ENCODE measurements around the gene TIPIN. TPM values are rescaled to one million over a fixed set of nuclear protein-coding genes. Genes with fewer than 3 reads are reported as not detected.

Gene TIPIN
- total RNA-seq, 1 experiment from 2014 or later, result 14.2 TPM

DNA sequence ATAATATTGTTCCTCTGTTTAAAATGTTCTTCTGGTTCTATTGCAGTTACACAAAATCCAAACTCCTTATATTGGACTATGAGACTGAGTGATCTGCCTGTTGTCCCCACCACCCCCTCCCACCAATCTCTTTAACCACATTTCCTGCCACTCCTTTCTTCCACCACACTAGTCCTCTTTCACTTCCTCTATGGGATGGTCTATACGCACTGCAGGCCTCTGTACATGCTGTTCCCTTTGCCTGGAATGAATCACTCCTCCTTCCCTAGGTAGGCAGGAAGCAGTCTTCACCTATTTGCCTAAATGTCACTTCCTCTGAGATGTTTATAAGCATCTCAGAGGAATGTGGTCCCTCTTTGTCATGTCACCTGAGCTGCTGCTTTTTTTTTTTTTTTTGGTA is 34.2 kb upstream of the TIPIN start:
- Histone ChIP-seq H3K9me3 (ENCODE audit: low read length) (no peaks in the 10 kb centered on the region), H3K27ac (ENCODE audit: low read length) (peak overlapping the region; percentile 74), H3K4me3 (ENCODE audit: low read length) (peak overlapping the region; percentile 35), H2AFZ (ENCODE audit: low read length) (no peak overlapping the region), H3K4me1 (ENCODE audit: insufficient read depth, low read length) (peaks cover 32% of the 10 kb centered on the region), H3K79me2 (ENCODE audit: low read length) (peaks cover 91% of the 10 kb centered on the region), H3K4me2 (ENCODE audit: low read length) (peak overlapping the region; percentile 92), H3K9ac (ENCODE audit: low read length) (0 out of 2 replicates have a peak overlapping the region, but pooled peaks have one; percentile 15), H3K9me2 (replicated peaks; ENCODE audit: low read length) (no peaks in the 10 kb centered on the region), H3K36me3 (ENCODE audit: low read depth, low read length) (0 out of 2 replicates have a peak, but pooled peaks cover 3% of the 10 kb centered on the region), H3K27me3 (ENCODE audit: low read length) (no peaks in the 10 kb centered on the region), H3F3A (ENCODE audit: low read length, unreplicated experiment) (peaks cover 3% of the 10 kb centered on the region), H4K20me1 (ENCODE audit: low read length) (peaks cover 51% of the 10 kb centered on the region)
- intact Hi-C loops (cut with micrococcal nuclease), result no loop called here
- no TSS peak for BruUV-seq (replicated peaks)
- DNase-seq (peak; percentile 60), ATAC-seq (peak; percentile 39)
- ChIA-PET POLR2A (ENCODE audit: unreplicated experiment) (no interaction called here), CTCF (interaction anchor here (0.6 kb wide), 1 partner anchor 21 kb away, joined by 7 read pairs; no protein-coding TSS in a partner anchor)
- TF ChIP-seq EZH2phosphoT487 (IDR thresholded peaks at IDR 0.05; ENCODE audit: borderline replicate concordance, low read length), result no peak
- TF ChIP-seq CTCF (conservative IDR thresholded peaks at IDR 0.05; ENCODE audit: low read depth, low read length), result no peak
- no peak for TF ChIP-seq EZH2 (IDR thresholded peaks at IDR 0.05; ENCODE audit: low read length, unreplicated experiment)

DNA sequence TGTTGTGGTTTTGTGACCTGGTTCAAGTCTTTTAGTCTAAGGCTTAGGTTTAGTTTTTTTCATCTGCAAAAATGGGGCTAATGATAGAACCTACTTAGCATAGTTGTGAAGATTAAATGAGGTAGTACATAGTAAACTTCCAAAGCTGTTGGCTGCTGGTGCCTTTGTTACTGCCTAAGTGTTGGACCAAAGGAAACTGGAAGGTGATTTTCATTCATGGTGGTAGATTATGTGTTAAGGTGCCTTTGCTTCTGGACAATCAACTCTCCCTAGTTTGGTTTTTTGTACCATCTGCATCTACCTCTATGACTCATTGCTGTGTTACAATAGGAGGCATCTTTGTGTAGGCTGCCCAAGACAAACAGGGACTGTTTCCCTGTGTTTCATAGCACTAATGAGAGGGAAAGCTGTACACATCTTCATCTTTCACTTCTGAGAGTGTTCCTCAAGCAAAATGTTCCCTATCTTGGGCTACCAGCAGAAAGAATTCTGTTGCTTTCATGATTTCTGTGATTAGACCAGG is 33.4 kb upstream of the TIPIN start:
- peaks cover 84% of the 10 kb centered on the region for H3K79me2 ChIP-seq (ENCODE audit: low read length)
- 0 out of 2 replicates have a peak, but pooled peaks cover 3% of the 10 kb centered on the region for H3K36me3 ChIP-seq (ENCODE audit: low read depth, low read length)
- H4K20me1 ChIP-seq (ENCODE audit: low read length), result peaks cover 50% of the 10 kb centered on the region
- H3K27me3 ChIP-seq (ENCODE audit: low read length), result no peaks in the 10 kb centered on the region
- no peaks in the 10 kb centered on the region for H3K9me3 ChIP-seq (ENCODE audit: low read length)
- ChIA-PET POLR2A (ENCODE audit: unreplicated experiment) (no interaction called here), CTCF (no interaction called here)
- peak overlapping the region; percentile 5; the same call in 1 of the 2 replicates for H3K9ac ChIP-seq (ENCODE audit: low read length)
- BruUV-seq (replicated peaks), result no TSS peak
- H2AFZ ChIP-seq (ENCODE audit: low read length), result no peak overlapping the region
- intact Hi-C loops (cut with micrococcal nuclease), result no loop called here
- peak overlapping the region; percentile 92 for H3K4me2 ChIP-seq (ENCODE audit: low read length)
- H3K4me3 ChIP-seq (ENCODE audit: low read length), result peak overlapping the region; percentile 41
- no peaks in the 10 kb centered on the region for H3K9me2 ChIP-seq (replicated peaks; ENCODE audit: low read length)
- peak overlapping the region; percentile 74 for H3K27ac ChIP-seq (ENCODE audit: low read length)
- ATAC-seq, result 0 out of 2 replicates have a peak, but pooled peaks have one; percentile 6
- TF ChIP-seq EZH2 (IDR thresholded peaks at IDR 0.05; ENCODE audit: low read length, unreplicated experiment) (no peak), CTCF (conservative IDR thresholded peaks at IDR 0.05; ENCODE audit: low read depth, low read length) (no peak), EZH2phosphoT487 (IDR thresholded peaks at IDR 0.05; ENCODE audit: borderline replicate concordance, low read length) (no peak)
- DNase-seq, result peak; percentile 48
- peaks cover 32% of the 10 kb centered on the region for H3K4me1 ChIP-seq (ENCODE audit: insufficient read depth, low read length)
- H3F3A ChIP-seq (ENCODE audit: low read length, unreplicated experiment), result peaks cover 3% of the 10 kb centered on the region

Measured in PC-3 (cell line).